Stomach (tissue), 9 donors: ENCODE measurements around the gene DPF3. TPM values are rescaled to one million over a fixed set of nuclear protein-coding genes. Genes with fewer than 3 reads are reported as not detected.
A peak's percentile ranks its signal among the peaks of the same experiment; 100 is the strongest.

ENCODE experiments used
- DNase-seq, 2 donors: peaks; one replicate each; pipeline versions ENCODE4 v3.0.0 to v3.0.0-alpha.2; 2013 to 2019
- H3K27ac ChIP-seq, 5 donors: fragments of 200-600 bp in 4 of 5; sonication (generic) in 4 of 5; one replicate each; pipeline ENCODE4 v1.5.1; 2013 to 2019; ENCODE audit warnings: mild to moderate bottlenecking in 1 of 5, moderate library complexity in 1 of 5
- H3K27me3 ChIP-seq, 3 donors: fragments of 200-600 bp; sonication (generic); one replicate each; pipeline ENCODE4 v1.5.1; 2017 to 2019; ENCODE audit warnings: mixed run types in 1 of 3
- H3K36me3 ChIP-seq, 4 donors: fragments of 200-600 bp; sonication (generic); 1 replicate in 3 of 4; 2 replicates in 1 of 4; pipeline ENCODE4 v1.5.1; 2016 to 2019
- H3K4me1 ChIP-seq, 4 donors: fragments of 200-600 bp; sonication (generic); one replicate each; pipeline ENCODE4 v1.5.1; 2016 to 2019
- H3K4me3 ChIP-seq, 4 donors: fragments of 200-600 bp; sonication (generic) in 3 of 4; one replicate each; pipeline ENCODE4 v1.5.1; 2016 to 2019; ENCODE audit warnings: mild to moderate bottlenecking in 1 of 4
- H3K9me3 ChIP-seq, 4 donors: fragments of 200-600 bp; sonication (generic); one replicate each; pipeline ENCODE4 v1.5.1; 2016 to 2019
- EP300 ChIP-seq: sonication (generic); formaldehyde crosslinking; IDR thresholded peaks from one replicate; pipeline ENCODE4 v1.6.1; 2017; ENCODE audit warnings: antibody characterized with exemption
- POLR2A ChIP-seq, 4 donors: fragments of 450-650 bp; IDR thresholded peaks; one replicate each; pipeline ENCODE4 v1.6.1; 2016; ENCODE audit warnings: antibody characterized with exemption in 4 of 4, control low read depth in 2 of 4, mild to moderate bottlenecking in 1 of 4, moderate library complexity in 1 of 4
- POLR2AphosphoS5 ChIP-seq, 3 donors: sonication (generic); formaldehyde crosslinking; IDR thresholded peaks; one replicate each; pipeline ENCODE4 v1.6.1; 2016; ENCODE audit warnings: antibody characterized with exemption in 3 of 3
- WGBS, 5 donors: extraction: QIAGEN DNeasy Blood & Tissue Kit in 3 of 5; methylation state at CpG; one replicate each; pipeline versions ENCODE4 v1.1.5 to v1.1.7; 2013 to 2018; 5-methylcytosine and 5-hydroxymethylcytosine counted together
- intact Hi-C: fragments of 100-400 bp; cut with DNase I; formaldehyde crosslinking; loops from one replicate; pipeline ENCODE4 v1.15.1; 2023; ENCODE audit warnings: low total_unique reads
- polyA plus RNA-seq, 3 donors: library from polyadenylated mRNA; stranded (reverse); fragments of 200-250 nt; gene quantifications; one replicate each; pipeline ENCODE4 v1.2.3, GENCODE V29; 2013
- total RNA-seq, 5 donors: library from RNA; depleted of rRNA; stranded (reverse); fragments of >200 nt; gene quantifications; one replicate each; pipeline versions ENCODE4 v1.1.0 to v1.2.3, GENCODE V29; 2014 to 2016
- TF ChIP-seq, protein P1 (sequence below), 7 experiments: fragments of 450-650 bp in 4 of 7; fragments of 200-600 bp in 3 of 7; sonication (generic) in 3 of 7; IDR thresholded peaks; one replicate each; pipeline ENCODE4 v1.5.1; 2016 to 2019; ENCODE audit warnings: antibody characterized with exemption in 7 of 7, control low read depth in 2 of 7, mild to moderate bottlenecking in 1 of 7
- donor health status: healthy with polysubstance abuse.
- donor health status: Bipolar disorder and iron deficiency.
- donor health status: healthy.

DPF3 gene
- total and polyA plus RNA-seq, 8 donors: 0.20 to 113 (median 3.7) TPM

DNA sequence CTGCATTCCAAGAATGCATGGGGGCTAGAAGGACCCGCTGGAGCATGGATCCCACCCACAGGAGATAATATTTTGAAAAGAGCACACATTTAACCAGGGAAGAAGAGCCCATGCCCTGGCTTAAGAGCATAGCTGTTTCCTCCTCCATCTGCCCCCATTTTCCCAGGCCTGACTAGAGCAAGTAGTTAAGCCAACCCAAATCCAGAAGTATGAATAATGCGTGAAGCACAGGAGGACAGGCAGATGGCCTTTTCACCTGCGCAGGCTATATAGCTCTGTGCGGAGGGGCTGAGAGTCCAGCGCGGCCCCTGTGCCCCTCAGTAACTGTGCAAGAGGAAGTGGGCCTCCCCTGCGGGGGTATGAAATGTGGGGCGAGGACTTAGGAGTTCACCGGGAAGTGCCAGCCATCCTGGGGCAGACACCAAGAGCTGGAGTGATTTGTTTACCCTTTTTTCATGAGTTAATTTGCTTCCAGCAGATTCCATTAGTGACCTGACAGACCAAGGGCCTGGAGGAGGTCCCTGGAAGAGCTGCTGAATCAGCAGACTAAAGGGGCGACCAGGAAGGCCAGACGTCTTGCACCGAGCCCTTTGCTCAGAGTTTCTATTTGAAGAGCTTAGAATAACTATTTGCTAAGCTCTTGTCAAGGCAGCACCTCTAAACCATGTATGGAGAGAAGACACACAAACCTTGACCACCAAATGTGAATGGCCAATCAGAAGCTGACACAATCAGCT is 37.2 kb downstream of the DPF3 start:
- H3K4me3 ChIP-seq: no peak overlapping the region
- peaks cover 0 to 7% (median 0%) of the 10 kb centered on the region in 3 donors for H3K27me3 ChIP-seq
- 57 to 64% (median 62%) methylated on average over 12 of the region's 12 CpGs for WGBS, 5 donors
- H3K27ac ChIP-seq: no peak overlapping the region
- intact Hi-C loops: no loop called here
- no peaks in the 10 kb centered on the region for H3K9me3 ChIP-seq
- peak in 1 of 2 donors; percentile 12 for DNase-seq
- no peak for TF ChIP-seq POLR2A (IDR thresholded peaks at IDR 0.05)
- TF ChIP-seq, protein P1, sequence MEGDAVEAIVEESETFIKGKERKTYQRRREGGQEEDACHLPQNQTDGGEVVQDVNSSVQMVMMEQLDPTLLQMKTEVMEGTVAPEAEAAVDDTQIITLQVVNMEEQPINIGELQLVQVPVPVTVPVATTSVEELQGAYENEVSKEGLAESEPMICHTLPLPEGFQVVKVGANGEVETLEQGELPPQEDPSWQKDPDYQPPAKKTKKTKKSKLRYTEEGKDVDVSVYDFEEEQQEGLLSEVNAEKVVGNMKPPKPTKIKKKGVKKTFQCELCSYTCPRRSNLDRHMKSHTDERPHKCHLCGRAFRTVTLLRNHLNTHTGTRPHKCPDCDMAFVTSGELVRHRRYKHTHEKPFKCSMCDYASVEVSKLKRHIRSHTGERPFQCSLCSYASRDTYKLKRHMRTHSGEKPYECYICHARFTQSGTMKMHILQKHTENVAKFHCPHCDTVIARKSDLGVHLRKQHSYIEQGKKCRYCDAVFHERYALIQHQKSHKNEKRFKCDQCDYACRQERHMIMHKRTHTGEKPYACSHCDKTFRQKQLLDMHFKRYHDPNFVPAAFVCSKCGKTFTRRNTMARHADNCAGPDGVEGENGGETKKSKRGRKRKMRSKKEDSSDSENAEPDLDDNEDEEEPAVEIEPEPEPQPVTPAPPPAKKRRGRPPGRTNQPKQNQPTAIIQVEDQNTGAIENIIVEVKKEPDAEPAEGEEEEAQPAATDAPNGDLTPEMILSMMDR (IDR thresholded peaks at IDR 0.05): no peak
- TF ChIP-seq POLR2AphosphoS5 (IDR thresholded peaks at IDR 0.05): no peak
- TF ChIP-seq EP300: no peak
- no peaks in the 10 kb centered on the region for H3K36me3 ChIP-seq
- H3K4me1 ChIP-seq: no peaks in the 10 kb centered on the region

DNA sequence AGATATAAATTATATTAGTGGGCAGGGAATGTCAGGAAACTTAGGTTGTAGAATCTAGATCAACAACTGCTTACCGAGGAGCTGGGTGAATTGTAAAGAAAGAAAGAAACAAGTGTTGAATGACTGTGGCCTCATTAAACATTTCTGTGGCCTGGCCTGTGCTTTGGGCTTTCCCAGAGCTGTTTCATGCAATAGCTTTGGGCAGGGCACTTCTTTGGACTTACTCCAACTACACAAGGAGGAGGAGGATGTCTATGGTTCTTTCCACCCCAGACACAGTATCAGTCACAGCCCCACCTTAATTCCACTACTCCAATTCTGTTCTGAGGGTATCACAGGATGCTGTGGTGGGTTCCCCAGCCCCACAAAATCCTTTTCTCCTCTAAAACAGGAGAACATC is 38.0 kb downstream of the DPF3 start:
- no peaks in the 10 kb centered on the region for H3K9me3 ChIP-seq
- WGBS, 5 donors: 21 to 42% (median 34%) methylated on average over 1 of the region's 1 CpG
- DNase-seq: no peak
- H3K4me1 ChIP-seq: no peaks in the 10 kb centered on the region
- no peak overlapping the region for H3K27ac ChIP-seq
- no peak overlapping the region for H3K4me3 ChIP-seq
- H3K27me3 ChIP-seq: peaks cover 0 to 14% (median 0%) of the 10 kb centered on the region in 3 donors
- intact Hi-C loops: no loop called here
- no peaks in the 10 kb centered on the region for H3K36me3 ChIP-seq
- TF ChIP-seq, protein P1 (IDR thresholded peaks at IDR 0.05): no peak
- TF ChIP-seq POLR2A (IDR thresholded peaks at IDR 0.05): no peak

DNA sequence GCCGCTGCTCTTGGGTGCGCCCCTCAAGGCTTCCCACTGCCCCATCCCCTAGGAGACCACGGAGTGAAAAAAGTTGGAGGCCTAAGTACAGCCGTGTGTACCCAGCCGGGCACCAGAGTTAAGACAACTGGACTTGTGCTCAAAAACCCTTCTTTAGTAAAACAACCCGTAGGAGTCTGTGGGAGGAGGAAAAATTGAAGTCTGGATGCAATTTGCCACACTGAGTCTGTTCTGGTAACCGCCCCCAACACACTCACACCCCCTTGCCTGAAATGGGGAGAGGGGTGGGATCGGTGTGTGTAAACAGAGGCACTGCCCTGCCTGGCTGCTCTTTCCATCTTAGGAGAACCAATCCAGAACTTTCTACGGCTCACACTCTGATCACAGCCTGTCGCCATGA is 41.7 kb downstream of the DPF3 start:
- Histone ChIP-seq H3K27ac (no peak overlapping the region), H3K36me3 (no peaks in the 10 kb centered on the region), H3K4me3 (no peak overlapping the region), H3K9me3 (no peaks in the 10 kb centered on the region), H3K27me3 (peaks cover 0 to 16% (median 0%) of the 10 kb centered on the region in 3 donors), H3K4me1 (no peaks in the 10 kb centered on the region)
- DNase-seq: no peak
- TF ChIP-seq, protein P1 (IDR thresholded peaks at IDR 0.05): no peak
- TF ChIP-seq POLR2A (IDR thresholded peaks at IDR 0.05) (no peak), EP300 (no peak), POLR2AphosphoS5 (IDR thresholded peaks at IDR 0.05) (no peak)
- 83 to 89% (median 85%) methylated on average over 10 of the region's 10 CpGs for WGBS, 5 donors
- intact Hi-C loops: no loop called here

DNA sequence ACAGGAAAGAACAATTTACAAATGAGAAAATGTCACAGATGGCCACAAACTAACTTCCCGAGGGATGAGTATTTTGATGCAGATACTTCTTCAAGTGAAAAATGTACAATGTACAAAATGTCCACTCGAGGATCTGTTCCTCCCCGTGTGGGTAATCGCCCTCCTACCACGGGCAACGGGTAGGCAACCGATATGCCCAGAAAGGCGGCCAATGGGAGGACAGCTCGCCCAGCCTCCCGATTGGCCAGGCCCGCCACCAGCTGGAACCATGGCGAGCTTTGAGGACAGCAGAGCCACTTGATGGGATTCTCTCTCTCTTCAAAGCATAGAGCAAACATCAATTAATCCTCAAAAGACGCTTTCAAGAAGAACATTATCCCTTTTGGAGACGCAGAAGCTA is 42.3 kb downstream of the DPF3 start:
- no peak for DNase-seq
- Histone ChIP-seq H3K4me1 (no peaks in the 10 kb centered on the region), H3K27me3 (peaks cover 0 to 16% (median 0%) of the 10 kb centered on the region in 3 donors), H3K36me3 (no peaks in the 10 kb centered on the region), H3K9me3 (no peaks in the 10 kb centered on the region), H3K4me3 (no peak overlapping the region), H3K27ac (no peak overlapping the region)
- intact Hi-C loops: no loop called here
- no peak for TF ChIP-seq POLR2A (IDR thresholded peaks at IDR 0.05)
- TF ChIP-seq, protein P1 (IDR thresholded peaks at IDR 0.05): no peak
- no peak for TF ChIP-seq EP300
- no peak for TF ChIP-seq POLR2AphosphoS5 (IDR thresholded peaks at IDR 0.05)
- 82 to 86% (median 85%) methylated on average over 13 to 14 of the region's 14 CpGs for WGBS, 5 donors
